HG02943 (cell line): ENCODE results near the gene CLASP2.
A peak's percentile ranks its signal among the peaks of the same experiment; 100 is the strongest.
"Not testable (repeated sequence)": the region's sequence is repeated elsewhere in the genome, so short reads cannot be mapped to it uniquely, and the experiment has no call there.

Experiments
- ATAC-seq: cut with Tn5 transposase; IDR thresholded peaks from one replicate; pipeline ENCODE4 v1.9.1; 2021; ENCODE audit warnings: mild to moderate bottlenecking, low read depth, moderate library complexity; ENCODE audit not compliant: unreplicated experiment

Gene CLASP2

GRCh38 chr3:33717866-33718594 is at the start of gene CLASP2:
Gene CLASP2, minus strand, starts transcription at chr3:33718254. Its CDS starts 252 bp downstream, at chr3:33718002.
- ATAC-seq = peak; percentile 93

- no peak for ATAC-seq
Measured at GRCh38 chr3:33758864-33759263, 40.8 kb upstream of the CLASP2 start.

- ATAC-seq = no peak
Measured at GRCh38 chr3:33758281-33758680, 40.2 kb upstream of the CLASP2 start.

- not testable (repeated sequence) for ATAC-seq
Measured at GRCh38 chr3:33754391-33754790, 36.3 kb upstream of the CLASP2 start.

- ATAC-seq = no peak
Measured at GRCh38 chr3:33751336-33751735, 33.3 kb upstream of the CLASP2 start.

GRCh38 chr3:33750211-33750548 is 32.1 kb upstream of the CLASP2 start:
- ATAC-seq = no peak

- ATAC-seq = no peak
Measured at GRCh38 chr3:33749546-33750210, 31.6 kb upstream of the CLASP2 start.

- ATAC-seq = no peak
Measured at GRCh38 chr3:33746416-33747116, 28.5 kb upstream of the CLASP2 start.

GRCh38 chr3:33737146-33737545 is 19.1 kb upstream of the CLASP2 start:
- ATAC-seq = no peak

- ATAC-seq = no peak
Measured at GRCh38 chr3:33732394-33732793, 14.3 kb upstream of the CLASP2 start.

- no peak for ATAC-seq
Measured at GRCh38 chr3:33729993-33730392, 11.9 kb upstream of the CLASP2 start.

GRCh38 chr3:33724256-33724655 is 6.2 kb upstream of the CLASP2 start:
- ATAC-seq = no peak

GRCh38 chr3:33722626-33723370 is 4.7 kb upstream of the CLASP2 start:
- ATAC-seq = no peak

- ATAC-seq = no peak
Measured at GRCh38 chr3:33722191-33722590, 4.1 kb upstream of the CLASP2 start.

- no peak for ATAC-seq
Measured at GRCh38 chr3:33718595-33718907, 497 bp upstream of the CLASP2 start.

- ATAC-seq = peak; percentile 54
Measured at GRCh38 chr3:33717616-33717865, 513 bp downstream of the CLASP2 start.

- no peak for ATAC-seq
Measured at GRCh38 chr3:33716227-33716626, 1.8 kb downstream of the CLASP2 start.

GRCh38 chr3:33711100-33711499 is 7.0 kb downstream of the CLASP2 start:
- ATAC-seq = no peak

- ATAC-seq = no peak
Measured at GRCh38 chr3:33706056-33706455, 12.0 kb downstream of the CLASP2 start.

GRCh38 chr3:33704891-33705290 is 13.2 kb downstream of the CLASP2 start:
- no peak for ATAC-seq

GRCh38 chr3:33699275-33699674 is 18.8 kb downstream of the CLASP2 start:
- ATAC-seq = no peak
